HG02678 (cell line): Measurements from ENCODE around the gene SNX25.
"Not testable (repeated sequence)": the region's sequence is repeated elsewhere in the genome, so short reads cannot be mapped to it uniquely, and the experiment has no call there.

ENCODE experiments used
- ATAC-seq: cut with Tn5 transposase; IDR thresholded peaks from one replicate; pipeline ENCODE4 v1.9.1; 2021; ENCODE audit warnings: mild to moderate bottlenecking, moderate library complexity; ENCODE audit not compliant: unreplicated experiment

SNX25 gene

GRCh38 chr4:185209031-185209851 lies at the start of gene SNX25:
TSS of gene SNX25 (plus strand) at chr4:185209598. CDS start at chr4:185209827, 229 bp downstream.
- peak; percentile 77 for ATAC-seq

DNA sequence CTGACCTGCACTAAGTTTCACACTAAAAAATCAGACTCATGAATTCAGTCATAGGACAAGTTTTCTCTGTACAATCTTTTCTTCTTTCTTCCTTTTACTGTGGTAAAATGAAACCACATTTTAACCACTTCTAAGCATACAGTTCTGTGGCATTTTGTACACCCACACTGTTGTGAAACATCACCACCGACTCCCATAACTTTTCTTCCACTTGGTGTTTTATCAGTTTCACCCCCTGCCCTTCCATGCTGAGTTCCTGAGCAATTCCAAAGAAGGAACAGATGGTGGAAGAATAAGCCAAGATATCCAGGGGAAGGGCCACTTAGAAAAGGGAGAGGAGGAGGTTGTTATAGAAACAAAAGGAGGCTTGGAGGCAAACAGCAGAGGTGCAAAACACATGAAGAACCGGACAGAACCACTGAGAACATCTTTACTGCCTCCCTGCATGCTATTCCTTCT lies 43.8 kb upstream of the SNX25 start:
- peak; percentile 97 for ATAC-seq

GRCh38 chr4:185167234-185167633 lies 42.2 kb upstream of the SNX25 start:
- no peak for ATAC-seq

DNA sequence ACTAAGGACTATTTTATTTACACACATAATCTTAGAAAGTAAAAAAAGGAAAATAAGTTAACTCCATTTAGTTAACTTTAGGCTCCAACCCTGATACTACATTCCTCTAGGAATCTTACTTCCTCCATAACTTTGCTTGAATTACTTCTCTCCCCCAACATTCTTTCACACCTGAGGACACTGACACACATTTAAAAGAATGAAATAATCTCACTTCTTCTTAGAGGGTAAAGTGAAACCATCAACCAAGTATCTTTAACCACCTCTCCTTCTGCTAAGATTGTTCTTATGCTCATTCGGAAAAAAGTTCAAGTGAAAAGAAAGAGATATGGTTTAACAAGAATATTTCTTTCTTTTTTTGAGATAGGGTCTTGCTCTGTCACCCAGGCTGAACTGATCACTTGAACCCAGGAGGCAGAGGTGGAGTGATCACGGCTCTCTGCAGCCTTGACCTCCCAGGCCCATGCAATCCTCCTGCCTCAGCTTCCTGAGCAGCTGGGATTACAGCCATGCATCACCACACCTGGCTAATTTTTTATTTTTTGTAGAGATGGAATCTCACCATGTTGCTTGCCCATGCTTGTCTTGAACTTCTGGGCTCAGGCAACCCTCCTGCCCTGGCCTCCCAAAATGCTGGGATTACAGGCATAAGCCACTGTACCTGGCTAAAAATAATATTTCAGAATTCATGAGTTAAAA lies 37.9 kb upstream of the SNX25 start:
- peak; percentile 85 for ATAC-seq

DNA sequence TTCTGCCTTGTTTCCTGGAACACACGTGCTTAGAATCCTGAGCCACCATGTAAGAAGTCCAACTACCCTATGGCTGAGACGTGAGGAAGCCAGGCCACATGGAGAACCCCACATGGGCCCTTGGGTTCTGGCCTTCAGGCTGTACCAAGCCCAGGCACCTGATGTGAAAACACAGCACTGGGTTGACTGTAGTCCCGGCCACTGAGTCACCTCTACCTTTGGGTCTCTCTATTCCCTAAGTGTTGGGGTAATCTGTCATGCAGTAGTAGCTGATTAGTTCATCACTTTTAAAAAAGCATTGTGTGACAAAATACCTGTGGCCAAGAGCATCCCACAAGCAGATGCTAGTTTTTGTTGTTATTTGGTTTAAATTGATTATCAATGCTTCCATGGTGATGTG lies 29.9 kb upstream of the SNX25 start:
- no peak for ATAC-seq

DNA sequence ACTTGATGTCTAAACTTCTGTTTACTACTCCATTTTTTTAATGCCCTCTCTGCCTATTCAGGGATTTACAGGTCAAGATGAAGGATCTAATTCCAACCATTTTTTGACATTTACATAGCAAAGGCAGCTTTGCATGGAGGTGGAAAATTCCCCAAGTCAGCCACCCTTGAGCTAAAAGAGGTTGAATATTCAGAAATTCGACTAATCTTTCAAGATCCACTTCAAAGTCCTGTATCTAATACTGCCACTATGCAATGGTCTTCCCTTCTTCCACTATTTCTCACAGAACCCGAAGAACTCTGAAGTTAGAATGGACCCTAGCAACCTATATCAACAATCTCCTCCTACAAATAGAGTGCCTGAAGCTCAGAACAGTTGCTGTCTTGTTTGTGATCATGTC lies 27.2 kb upstream of the SNX25 start:
- ATAC-seq, result no peak

DNA sequence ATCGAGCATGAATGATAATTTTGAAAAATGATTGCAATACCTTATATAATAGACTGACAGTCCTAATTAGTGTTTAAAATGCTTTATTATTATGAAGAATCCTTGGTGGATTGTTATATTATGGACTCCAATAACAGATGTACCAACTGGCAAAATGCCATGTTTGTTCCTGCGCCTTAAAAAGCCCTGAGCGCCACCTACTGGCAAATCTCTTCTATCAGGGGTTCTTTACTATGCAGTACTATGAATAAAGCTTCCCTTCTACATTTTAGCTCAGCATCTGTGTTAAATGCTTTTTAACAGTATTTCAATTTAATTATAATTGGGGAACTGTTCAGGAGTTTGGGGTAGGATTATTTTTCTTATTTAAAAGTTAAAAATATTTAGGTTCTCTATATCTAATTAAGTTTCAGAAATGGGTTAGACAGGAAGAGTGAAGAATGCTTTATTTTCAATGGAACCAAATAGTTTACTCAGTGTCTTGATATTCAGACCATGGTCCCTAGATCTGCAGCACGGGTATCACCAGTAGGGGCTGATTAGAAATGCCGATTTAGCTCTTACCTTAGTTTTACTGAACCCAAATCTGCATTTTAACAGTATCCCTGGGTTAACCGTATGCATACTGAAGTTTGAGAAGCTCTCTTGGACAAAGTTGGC lies 25.6 kb upstream of the SNX25 start:
- no peak for ATAC-seq

GRCh38 chr4:185186769-185187168 lies 22.6 kb upstream of the SNX25 start:
- ATAC-seq, result no peak

DNA sequence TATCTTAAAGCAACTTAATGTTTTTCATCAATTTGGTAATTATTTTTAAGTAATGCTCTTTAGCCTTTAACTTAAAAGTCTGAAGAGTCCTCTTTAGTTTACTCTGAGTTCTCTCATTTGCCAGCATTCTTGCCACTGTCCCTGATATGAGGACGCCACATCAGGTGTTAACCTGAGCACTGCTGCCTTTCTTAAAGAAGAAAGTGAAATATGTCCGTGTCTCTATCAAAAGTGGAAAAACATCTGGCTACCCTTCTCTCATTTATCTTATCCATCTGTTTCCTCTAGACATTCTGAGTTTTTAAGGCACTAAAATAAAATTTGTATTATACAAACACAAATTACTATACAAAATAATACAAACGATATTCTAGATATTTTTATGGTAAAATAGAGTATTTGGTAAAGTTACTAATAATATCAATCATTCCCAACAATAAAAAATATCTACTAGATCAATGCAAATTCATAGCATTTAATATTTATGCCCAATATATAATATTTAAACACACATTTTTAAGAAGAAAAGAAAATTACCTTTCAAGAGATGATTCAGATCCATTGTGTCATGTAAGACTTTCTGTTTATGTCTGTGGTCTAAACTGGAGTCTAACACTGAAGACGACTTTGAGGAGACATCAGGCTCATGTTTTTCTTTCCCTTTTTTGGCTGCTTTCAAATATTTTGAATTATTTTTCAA lies 19.6 kb upstream of the SNX25 start:
- ATAC-seq, result no peak

DNA sequence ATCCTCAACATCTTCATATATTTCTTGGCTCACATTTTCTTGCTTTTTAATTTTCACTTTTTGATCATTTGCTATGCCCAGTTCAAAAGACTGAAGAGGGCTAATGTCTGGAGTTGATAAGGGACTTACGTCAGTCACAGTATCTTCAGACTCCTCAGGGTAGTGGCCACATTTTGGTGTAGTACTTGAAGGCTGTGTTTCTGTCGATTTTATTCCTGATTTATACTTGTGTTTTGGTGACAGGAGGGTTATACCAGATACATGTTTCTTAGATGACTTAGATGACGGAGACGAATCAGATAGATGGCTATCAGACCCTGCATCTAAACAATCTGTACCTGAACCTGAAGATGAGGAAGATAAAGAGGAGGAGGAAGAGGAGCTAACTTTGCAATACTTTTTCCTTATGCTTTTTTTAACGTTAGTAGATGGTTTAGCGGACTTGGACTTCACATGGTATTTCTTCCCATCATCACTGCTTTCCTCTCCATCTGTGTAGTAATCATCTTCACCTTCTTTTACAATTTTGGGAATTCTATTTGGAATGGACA lies 19.0 kb upstream of the SNX25 start:
- ATAC-seq, result no peak

GRCh38 chr4:185192059-185192458 lies 17.3 kb upstream of the SNX25 start:
- ATAC-seq, result peak; percentile 88

- no peak for ATAC-seq
Observed at GRCh38 chr4:185194924-185195888, 14.2 kb upstream of the SNX25 start.

GRCh38 chr4:185196437-185196836 lies 13.0 kb upstream of the SNX25 start:
- ATAC-seq, result no peak

GRCh38 chr4:185198189-185198588 lies 11.2 kb upstream of the SNX25 start:
- ATAC-seq, result not testable (repeated sequence)

DNA sequence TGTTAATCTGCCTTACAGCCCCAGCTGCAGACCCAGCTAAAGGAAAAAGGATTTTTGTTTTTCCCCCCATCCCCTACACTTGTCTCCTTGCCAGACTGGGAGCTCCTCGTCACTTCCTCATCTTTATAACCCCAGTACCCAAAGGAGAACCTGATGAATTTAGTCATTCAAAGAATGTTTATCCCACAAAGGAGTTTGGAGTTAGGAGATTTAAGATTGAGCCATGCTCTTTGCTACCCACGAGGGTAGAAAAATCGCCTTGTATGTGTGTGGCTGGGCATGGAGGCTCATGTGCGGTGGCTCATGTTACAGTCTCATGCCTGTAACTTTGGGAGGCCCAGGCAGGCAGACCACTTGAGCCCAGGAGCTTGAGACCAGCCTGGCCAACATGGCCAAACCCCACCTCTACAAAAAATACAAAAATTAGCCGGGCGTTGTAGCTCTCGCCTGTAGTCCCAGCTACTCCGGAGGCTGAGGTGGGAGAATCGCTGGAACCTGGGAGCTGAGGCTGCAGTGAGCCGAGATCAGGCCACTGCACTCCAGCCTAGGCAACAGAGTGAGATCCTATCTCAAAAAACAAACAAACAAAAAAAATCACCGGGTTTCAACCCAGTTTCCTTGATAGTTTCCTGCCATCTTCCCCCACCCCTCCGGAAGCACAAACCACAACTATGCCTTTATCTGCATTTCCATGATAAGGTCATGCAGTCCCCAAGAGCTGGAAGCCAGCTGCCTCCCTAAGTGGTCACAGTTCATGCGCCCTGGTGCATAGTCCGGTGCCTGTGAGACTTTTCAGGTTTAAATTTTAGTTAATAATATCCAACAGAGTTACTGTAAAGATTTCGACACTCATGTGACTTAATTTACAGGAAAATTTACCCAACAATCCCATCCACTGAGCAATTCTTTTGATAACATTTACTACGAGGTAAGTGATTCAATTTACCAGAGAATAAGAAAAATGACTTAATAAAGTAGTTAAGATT lies 7.1 kb upstream of the SNX25 start:
- no peak for ATAC-seq

GRCh38 chr4:185202984-185203485 lies 6.4 kb upstream of the SNX25 start:
- peak; percentile 3 for ATAC-seq

DNA sequence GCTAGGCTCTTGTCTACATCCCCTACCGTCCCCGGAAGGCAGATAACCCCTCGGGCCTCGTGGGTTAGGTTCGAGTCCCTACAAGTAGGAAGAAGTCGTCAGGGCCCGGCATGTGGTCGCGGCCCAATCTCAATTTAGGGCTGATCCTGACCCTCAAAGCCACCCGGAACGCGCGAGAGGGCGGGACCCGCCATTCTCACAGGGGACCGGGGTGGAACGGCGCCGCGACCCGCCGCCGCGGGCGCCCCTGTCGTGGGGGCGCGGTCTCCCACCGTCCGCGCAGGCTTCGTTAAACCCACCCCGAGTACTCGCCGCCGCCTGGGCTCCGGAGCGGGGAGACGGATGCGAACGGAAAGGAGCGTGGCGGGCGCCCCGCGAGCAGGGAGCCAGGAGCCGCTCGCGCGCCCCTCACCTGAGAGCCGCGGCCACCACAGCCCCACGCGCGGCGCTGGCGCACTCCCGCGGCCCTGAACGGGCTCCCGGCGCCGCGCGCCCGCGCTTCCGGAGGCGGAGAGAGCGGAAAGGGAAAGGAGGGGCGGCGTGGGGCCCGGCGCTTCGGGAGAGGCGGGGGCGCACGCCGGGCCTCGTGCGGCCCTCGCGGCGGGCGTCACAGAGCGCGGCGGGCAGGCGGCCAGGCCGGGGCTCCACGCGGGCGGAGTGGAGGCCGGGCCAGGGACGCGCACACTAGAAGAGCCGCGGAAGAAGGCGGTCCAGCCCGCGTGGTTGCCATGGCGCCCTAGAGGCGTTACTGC lies 5.7 kb upstream of the SNX25 start, which contains the start of gene CFAP97:
TSS of gene CFAP97 (minus strand) at position 515 of the 752 bp plus-strand sequence. CDS start 12,804 bp downstream, outside the sequence.
- peak; percentile 83 for ATAC-seq
